Kidney capillary endothelial cell (primary cell): Measurements from ENCODE around the gene SMCO3.
"Not testable (repeated sequence)": the region's sequence is repeated elsewhere in the genome, so short reads cannot be mapped to it uniquely, and the experiment has no call there.

Experiments
- DNase-seq: peaks from one replicate; pipeline ENCODE4 v3.0.0-alpha.2; 2018; ENCODE audit warnings: low spot score

The SMCO3 gene

GRCh38 chr12:14774074-14774905 is 39.7 kb downstream of the SMCO3 start:
- peak; percentile 95 for DNase-seq

GRCh38 chr12:14773685-14774073 is 40.3 kb downstream of the SMCO3 start:
- no peak for DNase-seq

GRCh38 chr12:14772946-14773345 is 41.0 kb downstream of the SMCO3 start:
- DNase-seq = no peak

- no peak for DNase-seq
Observed at GRCh38 chr12:14771651-14772137, 42.3 kb downstream of the SMCO3 start.

- DNase-seq = peak; percentile 83
Observed at GRCh38 chr12:14770496-14771461, 43.2 kb downstream of the SMCO3 start.

GRCh38 chr12:14769969-14770495 is 44.0 kb downstream of the SMCO3 start:
- DNase-seq = peak; percentile 68

GRCh38 chr12:14769466-14769968 is 44.5 kb downstream of the SMCO3 start:
- DNase-seq = no peak

GRCh38 chr12:14768823-14769405 is 45.1 kb downstream of the SMCO3 start:
- no peak for DNase-seq

GRCh38 chr12:14767617-14768016 is 46.4 kb downstream of the SMCO3 start:
- DNase-seq = no peak

- no peak for DNase-seq
Observed at GRCh38 chr12:14766649-14767215, 47.2 kb downstream of the SMCO3 start.

- DNase-seq = not testable (repeated sequence)
Observed at GRCh38 chr12:14766020-14766419, 48.0 kb downstream of the SMCO3 start.

GRCh38 chr12:14765398-14765797 is 48.6 kb downstream of the SMCO3 start:
- no peak for DNase-seq

GRCh38 chr12:14759711-14760280 is 54.2 kb downstream of the SMCO3 start:
- not testable (repeated sequence) for DNase-seq

GRCh38 chr12:14756334-14757143 is 57.4 kb downstream of the SMCO3 start:
- DNase-seq = no peak
